PC-9 (cell line): Measurements from ENCODE around the gene MDN1.
"Not testable (repeated sequence)": the region's sequence is repeated elsewhere in the genome, so short reads cannot be mapped to it uniquely, and the experiment has no call there.

Experiments
- CTCF ChIP-seq: fragments of 200-600 bp; sonication (generic); conservative IDR thresholded peaks from 2 replicates; pipeline ENCODE4 v1.6.1; 2017; ENCODE audit warnings: mixed run types, antibody characterized with exemption, mild to moderate bottlenecking, moderate library complexity
- EZH2 ChIP-seq: fragments of 200-600 bp; sonication (generic); IDR thresholded peaks from 2 replicates; pipeline ENCODE4 v1.8.0; 2017; ENCODE audit warnings: antibody characterized with exemption, low read depth

DNA sequence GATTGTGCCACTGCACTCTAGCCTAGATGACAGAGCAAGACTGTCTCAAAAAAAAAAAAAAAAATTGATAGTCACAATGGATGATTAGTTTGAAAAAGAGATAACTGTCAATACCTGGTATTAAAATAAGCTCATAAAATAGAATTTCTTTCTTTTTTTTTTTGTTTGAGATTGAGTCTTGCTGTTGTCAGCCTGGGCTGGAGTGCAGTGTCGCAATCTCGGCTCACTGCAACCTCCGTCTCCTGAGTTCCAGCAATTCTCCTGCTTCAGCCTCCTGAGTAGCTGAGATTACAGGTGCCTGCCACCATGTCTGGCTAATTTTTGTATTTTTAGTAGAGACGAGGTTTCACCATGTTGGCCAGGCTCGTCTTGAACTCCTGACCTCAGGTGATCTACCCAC, 27.9 kb upstream of the MDN1 start:
- TF ChIP-seq CTCF, EZH2: not testable (repeated sequence)
